Left colon (tissue), 2 donors: Measurements from ENCODE around the gene RAB15. TPM values are rescaled to one million over a fixed set of nuclear protein-coding genes. Genes with fewer than 3 reads are reported as not detected.
"Not testable (repeated sequence)": the region's sequence is repeated elsewhere in the genome, so short reads cannot be mapped to it uniquely, and the experiment has no call there.

Experiments
- ATAC-seq: fragments of 200-7000 bp; cut with Tn5 transposase; one replicate; pipeline ENCODE4 v1.9.1; 2020; ENCODE audit warnings: mild to moderate bottlenecking, moderate library complexity
- DNase-seq, 2 donors: peaks; one replicate each; pipeline ENCODE4 v3.0.0-alpha.2; 2020
- intact Hi-C, 2 donors: fragments of 100-400 bp; cut with DNase I in 1 of 2; cut with micrococcal nuclease in 1 of 2; formaldehyde crosslinking; loops; one replicate each; pipeline versions ENCODE4 v1.11.2 to v1.14.0; 2022; cut with DNase I, micrococcal nuclease
- total RNA-seq, 2 donors: library from RNA; stranded (reverse); fragmentation: NEBNext Ultra II Directional; extraction: Animal tissue kit (Norgen Biotek cat#: 25700); gene quantifications; one replicate each; pipeline ENCODE4 v1.2.1, GENCODE V29; 2021
- donor health status: DM: no; HTN: no; CAD: no.
- donor health status: DM: yes; HTN: yes; CAD: no.

Gene RAB15
- total RNA-seq, 2 donors from 2014 or later, result 25.9 to 40.3 TPM

GRCh38 chr14:64927031-64927430 lies 45.1 kb downstream of the RAB15 start:
- ATAC-seq (no peak), DNase-seq (no peak)
- intact Hi-C loops, result no loop called here

GRCh38 chr14:64926398-64926995 lies 45.6 kb downstream of the RAB15 start:
- ATAC-seq, result no peak
- intact Hi-C loops, result no loop called here

GRCh38 chr14:64923015-64923414 lies 49.1 kb downstream of the RAB15 start:
- intact Hi-C loops, result no loop called here
- ATAC-seq (no peak), DNase-seq (no peak)

More at GRCh38 chr14:64926398-64926995, 45.6 kb downstream of the RAB15 start:
- DNase-seq, result no peak

GRCh38 chr14:64920465-64920864 lies 51.7 kb downstream of the RAB15 start:
- ATAC-seq (no peak), DNase-seq (no peak)
- intact Hi-C loops, result no loop called here

GRCh38 chr14:64919618-64920017 lies 52.5 kb downstream of the RAB15 start:
- intact Hi-C loops, result no loop called here
- ATAC-seq (no peak), DNase-seq (no peak)

GRCh38 chr14:64919215-64919614 lies 52.9 kb downstream of the RAB15 start:
- ATAC-seq, result no peak
- intact Hi-C loops, result no loop called here
- no peak for DNase-seq

- intact Hi-C loops, result no loop called here
- no peak for ATAC-seq
- DNase-seq, result no peak
Observed at GRCh38 chr14:64918216-64918615, 53.9 kb downstream of the RAB15 start.

- DNase-seq (no peak), ATAC-seq (no peak)
- intact Hi-C loops, result no loop called here
Observed at GRCh38 chr14:64915797-64916196, 56.3 kb downstream of the RAB15 start.

GRCh38 chr14:64915029-64915424 lies 57.1 kb downstream of the RAB15 start:
- intact Hi-C loops, result no loop called here
- DNase-seq (no peak), ATAC-seq (no peak)

GRCh38 chr14:64914237-64915028 lies 57.7 kb downstream of the RAB15 start, which contains the start of gene CHURC1:
TSS of gene CHURC1 (plus strand) at chr14:64914455. CDS start at chr14:64914496, 41 bp downstream.
- intact Hi-C loops, result no loop called here
- ATAC-seq (peak; percentile 99), DNase-seq (peak; percentile 100)

GRCh38 chr14:64913477-64913876 lies 58.7 kb downstream of the RAB15 start:
- intact Hi-C loops, DNase-seq: not testable (repeated sequence)
- peak; percentile 5 for ATAC-seq

GRCh38 chr14:64912261-64912660 lies 59.9 kb downstream of the RAB15 start:
- no peak for DNase-seq
- intact Hi-C loops, result no loop called here

GRCh38 chr14:64910847-64911495 lies 61.2 kb downstream of the RAB15 start:
- intact Hi-C loops, result no loop called here
- ATAC-seq (no peak), DNase-seq (no peak)

More at GRCh38 chr14:64912261-64912660, 59.9 kb downstream of the RAB15 start:
- no peak for ATAC-seq

- DNase-seq (no peak), ATAC-seq (no peak)
- intact Hi-C loops, result no loop called here
Observed at GRCh38 chr14:64906022-64906421, 66.1 kb downstream of the RAB15 start.

- no peak for ATAC-seq
- intact Hi-C loops, result loop anchor here in 1 of 2 donors (10.0 kb wide), 1 partner anchor 75 kb away; no protein-coding TSS in a partner anchor
- no peak for DNase-seq
Observed at GRCh38 chr14:64899958-64900357, 72.2 kb downstream of the RAB15 start.

Other genes with a start within 250 kb of the RAB15 start
- under 1 TPM; 0.34 to 0.42 TPM for gene SPTB, start 92.4 kb downstream of the RAB15 start, total RNA-seq
- 10 to 100 TPM; 48.6 to 50.8 TPM for gene CHURC1, start 57.9 kb downstream of the RAB15 start, total RNA-seq
- gene GPX2, start 29.6 kb downstream of the RAB15 start, total RNA-seq, result 100 to 1,000 TPM; 172 to 672 TPM
- 10 to 100 TPM; 11.0 to 14.2 TPM for gene FNTB, start 14.6 kb upstream of the RAB15 start, total RNA-seq
- gene MAX, start 130.2 kb upstream of the RAB15 start, total RNA-seq, result 100 to 1,000 TPM in 1 of 2 donors, 10 to 100 TPM in 1; 95.5 to 137 TPM